Spleen (tissue), 7 donors: Measurements from ENCODE around the gene SGTA.

Source experiments
- POLR2AphosphoS5 ChIP-seq, 3 donors: sonication (generic); formaldehyde crosslinking; IDR thresholded peaks; one replicate each; pipeline ENCODE4 v1.5.1; 2017; ENCODE audit warnings: antibody characterized with exemption in 3 of 3
- TF ChIP-seq, protein P1 (sequence below), 11 experiments: fragments of 200-600 bp in 7 of 11; fragments of 450-650 bp in 4 of 11; sonication (generic) in 4 of 11; IDR thresholded peaks in 8 of 11; conservative IDR thresholded peaks in 3 of 11; 1 replicate in 7 of 11; 2 replicates in 4 of 11; pipeline versions ENCODE4 v1.4.0 to v1.8.0; 2016 to 2021; ENCODE audit warnings: antibody characterized with exemption in 11 of 11, inconsistent platforms in 4 of 11, mild to moderate bottlenecking in 1 of 11
- donor health status: DM: no; HTN: no; CAD: no; lungs with moderate emphysema.
- donor health status: DM: no; HTN: no; CAD: no.
- donor health status: DM: no; HTN: no; CAD: no.

DNA sequence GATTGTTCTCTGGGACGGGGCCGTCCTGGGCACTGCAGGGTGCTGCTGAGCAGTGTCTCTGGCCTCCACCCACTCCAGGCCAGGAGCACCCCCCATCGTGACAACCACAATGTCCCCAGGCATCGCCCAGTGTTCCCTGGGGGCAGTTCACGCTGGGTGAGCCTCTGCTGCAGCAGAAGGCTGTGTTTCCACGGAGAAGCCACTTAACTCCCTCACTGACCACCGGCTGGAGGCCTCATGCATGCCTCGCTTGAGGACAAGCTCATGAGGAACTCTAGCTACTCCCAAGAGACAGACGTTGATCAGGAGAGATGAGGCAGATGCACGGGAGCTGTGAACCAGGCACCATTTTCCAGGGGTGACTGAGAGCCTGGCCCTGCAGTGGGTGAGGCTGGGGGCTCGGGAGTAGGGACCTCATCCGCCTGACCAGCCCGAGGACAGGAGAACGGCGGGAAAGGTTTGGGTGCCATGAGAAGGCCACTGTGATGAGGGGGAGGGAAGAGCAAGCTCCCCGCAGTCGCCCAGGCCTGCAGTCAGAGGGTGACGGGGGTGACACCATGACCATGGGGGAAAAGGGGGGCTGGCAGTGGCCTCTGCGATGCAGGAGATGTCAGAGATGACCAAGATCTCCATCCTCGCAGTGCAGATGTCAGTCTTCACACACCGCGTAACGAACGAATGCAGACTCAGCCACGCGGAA, 48.3 kb downstream of the SGTA start:
- TF ChIP-seq, protein P1, sequence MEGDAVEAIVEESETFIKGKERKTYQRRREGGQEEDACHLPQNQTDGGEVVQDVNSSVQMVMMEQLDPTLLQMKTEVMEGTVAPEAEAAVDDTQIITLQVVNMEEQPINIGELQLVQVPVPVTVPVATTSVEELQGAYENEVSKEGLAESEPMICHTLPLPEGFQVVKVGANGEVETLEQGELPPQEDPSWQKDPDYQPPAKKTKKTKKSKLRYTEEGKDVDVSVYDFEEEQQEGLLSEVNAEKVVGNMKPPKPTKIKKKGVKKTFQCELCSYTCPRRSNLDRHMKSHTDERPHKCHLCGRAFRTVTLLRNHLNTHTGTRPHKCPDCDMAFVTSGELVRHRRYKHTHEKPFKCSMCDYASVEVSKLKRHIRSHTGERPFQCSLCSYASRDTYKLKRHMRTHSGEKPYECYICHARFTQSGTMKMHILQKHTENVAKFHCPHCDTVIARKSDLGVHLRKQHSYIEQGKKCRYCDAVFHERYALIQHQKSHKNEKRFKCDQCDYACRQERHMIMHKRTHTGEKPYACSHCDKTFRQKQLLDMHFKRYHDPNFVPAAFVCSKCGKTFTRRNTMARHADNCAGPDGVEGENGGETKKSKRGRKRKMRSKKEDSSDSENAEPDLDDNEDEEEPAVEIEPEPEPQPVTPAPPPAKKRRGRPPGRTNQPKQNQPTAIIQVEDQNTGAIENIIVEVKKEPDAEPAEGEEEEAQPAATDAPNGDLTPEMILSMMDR (IDR thresholded peaks at IDR 0.05 in 8 of 11, conservative IDR thresholded peaks at IDR 0.05 in 3 of 11), result no peak
- peak in 1 of 3 donors; percentile 10 for TF ChIP-seq POLR2AphosphoS5 (IDR thresholded peaks at IDR 0.05)
